Renal cortex interstitium (tissue), 11 donors: Measurements from ENCODE around the gene LMF1. TPM values are rescaled to one million over a fixed set of nuclear protein-coding genes. Genes with fewer than 3 reads are reported as not detected.
"Not testable (repeated sequence)": the region's sequence is repeated elsewhere in the genome, so short reads cannot be mapped to it uniquely, and the experiment has no call there.

Experiments
- DNase-seq, 11 donors: peaks; one replicate each; pipeline ENCODE4 v3.0.0-alpha.2; 2013; ENCODE audit warnings: low read depth in 9 of 11, low spot score in 4 of 11; ENCODE audit errors: extremely low read depth in 1 of 11
- polyA plus RNA-seq, 3 donors: library from polyadenylated mRNA; unstranded; fragments of 120-200 nt; gene quantifications; one replicate each; pipeline ENCODE4 v1.2.1, GENCODE V29; 2013; ENCODE audit not compliant: insufficient read length in 3 of 3

LMF1 gene
- polyA plus RNA-seq, 3 donors = 14.3 to 23.0 (median 18.4) TPM

- not testable (repeated sequence) for DNase-seq
Measured at GRCh38 chr16:836822-837221, 134.0 kb downstream of the LMF1 start.

- no peak for DNase-seq
Measured at GRCh38 chr16:836221-836620, 134.6 kb downstream of the LMF1 start.

- DNase-seq = no peak
Measured at GRCh38 chr16:835373-835772, 135.4 kb downstream of the LMF1 start.

GRCh38 chr16:833411-833810 is 137.4 kb downstream of the LMF1 start:
- DNase-seq = no peak

DNA sequence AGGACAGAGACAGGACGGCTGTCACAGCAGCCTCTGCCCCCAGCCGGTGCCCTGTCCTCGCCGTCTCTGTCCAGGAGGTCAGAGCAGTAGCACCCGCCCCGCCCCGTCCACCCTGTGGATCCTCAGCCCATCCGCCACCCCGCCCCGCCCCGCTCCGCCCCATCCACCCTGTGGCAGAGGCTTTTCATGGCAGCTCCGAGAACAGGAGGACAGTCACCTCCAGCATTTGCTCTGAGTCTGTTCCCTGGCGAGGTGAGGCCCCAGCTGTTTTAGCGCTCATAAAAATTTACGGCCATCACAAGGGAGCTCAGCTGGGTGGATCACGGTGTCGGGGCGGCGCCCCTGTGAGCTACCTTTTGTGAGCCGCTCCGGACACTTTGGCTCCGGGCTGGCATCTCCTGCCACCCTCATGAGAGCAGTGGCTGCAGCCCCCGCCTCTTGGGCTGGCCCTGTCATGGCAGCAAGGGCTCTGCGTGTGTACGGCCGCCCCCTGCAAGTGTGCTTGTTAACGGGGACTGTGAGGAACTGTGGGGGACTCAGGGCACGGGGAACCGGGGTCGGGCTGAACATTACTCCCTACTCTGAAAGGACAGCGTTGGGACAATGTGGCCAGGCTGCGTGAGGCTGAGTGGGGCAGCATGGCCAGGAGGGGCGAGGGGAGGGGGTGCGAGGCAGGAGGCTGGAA is 138.0 kb downstream of the LMF1 start:
- DNase-seq = no peak

GRCh38 chr16:831571-832413 is 139.0 kb downstream of the LMF1 start:
- DNase-seq = no peak

GRCh38 chr16:830871-831570 is 139.8 kb downstream of the LMF1 start:
- no peak for DNase-seq

DNA sequence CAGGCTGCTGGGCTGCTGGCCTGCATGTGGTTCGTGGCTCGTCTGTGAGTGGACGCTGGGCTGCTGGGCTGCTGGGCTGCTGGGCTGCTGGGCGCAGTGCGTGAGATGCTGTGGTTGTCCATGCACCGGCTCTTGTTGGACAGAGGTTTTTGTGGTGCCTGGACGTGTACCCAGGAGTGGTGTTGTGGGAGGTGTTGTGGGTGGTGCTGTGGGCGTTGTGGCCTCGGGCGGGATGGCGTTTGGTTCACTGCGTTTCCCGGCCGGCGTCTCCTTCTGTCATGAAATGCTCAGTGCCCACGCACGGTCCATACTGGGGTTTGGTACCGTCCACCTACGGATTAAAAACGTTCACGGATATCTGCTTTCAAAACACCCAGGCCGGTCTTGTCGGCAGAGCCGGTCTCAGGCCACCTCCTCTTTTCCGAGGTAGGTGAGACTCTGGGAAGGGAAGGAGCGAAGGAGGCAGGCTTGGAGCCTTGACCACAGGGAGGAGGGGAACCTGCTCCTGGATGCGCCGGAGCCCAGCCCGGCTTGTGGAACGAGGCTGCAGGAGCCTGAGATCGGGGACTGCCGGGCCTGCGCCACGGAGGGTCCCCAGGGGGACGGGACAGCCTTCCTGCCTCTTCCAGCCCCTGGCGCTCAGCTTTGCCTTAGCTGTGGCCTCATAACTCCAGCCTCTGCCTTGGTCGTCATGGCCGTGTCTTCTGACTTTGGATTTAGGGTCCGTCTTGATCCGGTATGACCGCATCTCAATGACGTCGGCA is 140.5 kb downstream of the LMF1 start:
- DNase-seq = no peak

- no peak for DNase-seq
Measured at GRCh38 chr16:828891-829290, 141.9 kb downstream of the LMF1 start.

GRCh38 chr16:827513-827912 is 143.3 kb downstream of the LMF1 start:
- no peak for DNase-seq

DNA sequence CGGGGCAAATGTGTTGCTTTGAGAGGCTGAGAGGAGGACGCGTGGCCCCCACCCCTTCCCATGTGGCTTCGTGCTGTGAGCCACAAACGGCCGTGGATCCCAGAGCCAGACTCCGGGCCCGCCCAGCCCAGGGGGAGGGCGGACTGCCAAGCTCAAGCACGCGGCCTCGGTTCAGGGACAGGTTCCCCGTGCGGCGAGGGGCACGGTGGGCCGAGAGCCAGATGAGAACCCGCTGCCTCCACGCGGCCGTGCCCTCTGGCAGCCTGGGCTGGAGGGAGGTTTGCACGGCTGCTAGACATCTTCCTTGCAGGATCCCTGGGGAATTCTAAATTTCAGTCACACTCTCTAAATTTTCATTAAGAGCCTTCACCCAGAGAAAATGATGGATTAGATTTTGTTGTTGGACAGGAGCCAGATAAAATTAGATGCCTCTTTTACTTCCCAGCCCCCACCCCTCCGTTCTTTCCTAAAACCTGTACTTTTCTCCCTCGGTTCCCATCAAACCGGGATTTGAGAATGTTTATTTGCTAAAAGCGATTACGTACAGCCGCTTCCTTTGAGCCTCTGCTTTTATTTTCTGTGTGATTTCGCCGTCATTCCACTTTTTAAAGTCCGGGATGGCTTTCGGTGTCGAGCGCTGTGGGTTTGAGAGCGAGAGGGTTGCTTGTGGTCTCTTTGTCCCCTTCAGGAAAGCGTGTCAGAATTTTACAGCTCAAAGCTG is 145.3 kb downstream of the LMF1 start:
- DNase-seq = no peak

- no peak for DNase-seq
Measured at GRCh38 chr16:824601-825000, 146.2 kb downstream of the LMF1 start.

DNA sequence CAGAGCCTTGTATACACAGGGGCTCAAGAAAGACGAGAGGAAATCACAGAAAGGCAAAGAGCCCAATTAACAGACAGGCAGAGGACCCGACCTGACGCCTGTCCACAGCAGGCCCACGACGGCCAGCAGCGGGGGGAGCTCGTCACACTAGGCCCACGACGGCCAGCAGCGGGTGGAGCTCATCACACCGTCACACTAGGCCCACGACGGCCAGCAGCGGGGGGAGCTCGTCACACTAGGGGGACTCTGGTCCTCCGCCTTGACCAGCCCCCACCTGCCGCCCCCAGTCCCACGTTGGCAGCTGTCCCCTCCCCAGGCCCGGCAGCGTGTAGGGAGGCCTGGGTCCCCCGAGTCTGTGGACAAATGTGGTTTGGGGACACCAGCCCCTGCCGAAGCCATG is 146.6 kb downstream of the LMF1 start:
- no peak for DNase-seq

DNA sequence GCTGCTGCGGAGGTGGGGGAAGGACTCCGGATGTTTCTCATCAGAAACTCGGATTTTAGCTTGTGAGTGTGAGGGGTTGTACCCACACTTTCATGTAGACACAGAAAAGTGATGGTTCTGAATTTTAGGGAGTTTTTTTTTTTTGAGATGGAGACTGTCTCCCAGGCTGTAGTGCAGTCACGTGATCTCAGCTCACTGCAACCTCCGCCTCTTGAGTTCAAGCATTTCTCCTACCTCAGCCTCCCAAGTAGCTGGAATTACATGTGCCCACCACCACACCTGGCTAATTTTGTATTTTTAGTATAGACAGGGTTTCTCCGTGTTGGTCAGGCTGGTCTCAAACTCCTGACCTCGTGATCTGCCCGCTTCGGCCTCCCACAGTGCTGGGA is 147.9 kb downstream of the LMF1 start:
- no peak for DNase-seq

GRCh38 chr16:822174-822908 is 148.4 kb downstream of the LMF1 start:
- DNase-seq = no peak

DNA sequence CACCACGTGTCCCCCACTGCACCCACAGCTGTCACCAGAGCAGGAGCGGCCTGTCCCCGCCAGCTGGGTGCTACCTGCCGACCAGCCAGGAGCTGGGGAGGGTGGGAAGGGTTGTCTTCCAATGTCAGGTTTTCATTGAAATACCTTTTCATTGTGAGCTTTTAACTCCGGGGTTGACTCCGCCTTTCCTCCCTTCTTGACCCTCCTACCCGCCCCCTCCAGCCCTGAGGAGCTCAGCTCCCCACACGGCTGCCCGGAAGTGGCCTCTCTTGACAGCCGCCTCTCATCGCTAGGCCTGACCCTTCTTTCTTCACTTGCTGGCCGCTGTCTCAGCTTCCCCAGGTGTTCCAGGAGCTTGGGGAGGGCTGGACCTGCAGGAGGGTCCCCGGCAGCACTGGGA is 149.0 kb downstream of the LMF1 start:
- no peak for DNase-seq

- no peak for DNase-seq
Measured at GRCh38 chr16:820748-821147, 150.0 kb downstream of the LMF1 start.

GRCh38 chr16:820044-820408 is 150.8 kb downstream of the LMF1 start:
- not testable (repeated sequence) for DNase-seq
